Measurements from ENCODE around the gene JAG2.

JAG2 gene

DNA sequence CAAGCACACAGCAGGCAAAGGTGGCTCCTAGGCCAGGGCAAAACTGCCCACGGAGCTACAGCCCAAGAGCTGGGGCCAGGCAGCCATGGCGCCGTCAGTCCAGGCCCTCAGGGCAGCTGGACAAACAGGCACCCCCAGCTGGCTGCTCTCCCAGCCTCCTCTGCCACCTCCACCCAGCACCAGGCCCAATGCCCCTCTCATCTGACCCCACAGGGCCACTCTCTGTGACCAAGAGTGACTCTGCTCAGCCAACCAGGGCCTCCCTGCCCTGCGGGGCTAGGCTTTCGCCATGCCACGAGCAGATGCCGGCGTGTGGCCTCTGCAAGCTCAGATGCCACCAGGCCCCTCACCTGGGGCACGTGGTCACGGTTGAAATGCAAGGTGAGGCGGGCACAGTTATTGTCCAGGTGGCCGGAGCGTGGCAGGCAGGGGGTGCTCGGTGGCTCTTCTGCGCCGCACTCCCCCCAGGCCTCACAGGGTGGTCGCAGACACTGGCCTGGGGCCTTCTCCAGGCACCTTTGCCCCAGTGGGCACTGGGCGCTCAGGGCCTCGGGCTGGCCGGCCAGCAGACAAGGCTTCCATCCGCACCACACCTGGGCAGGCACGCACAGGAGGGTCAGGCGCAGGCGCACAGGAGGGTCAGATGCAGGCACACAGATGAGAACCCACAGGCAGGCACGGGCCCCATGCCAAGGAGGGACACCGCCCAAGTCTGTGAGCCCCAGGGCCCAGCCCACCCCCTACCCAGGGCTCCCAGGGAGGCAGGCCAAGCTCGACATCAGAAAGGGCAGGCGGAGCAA lies 23.0 kb downstream of the JAG2 start:
- Histone ChIP-seq H3K9ac (ENCODE audit: low read length) (no peak overlapping the region), H3K27ac (ENCODE audit: low read depth, low read length, poor library complexity, severe bottlenecking) (no peak overlapping the region), H3K36me3 (ENCODE audit: insufficient read depth, low read length) (no peaks in the 10 kb centered on the region)

DNA sequence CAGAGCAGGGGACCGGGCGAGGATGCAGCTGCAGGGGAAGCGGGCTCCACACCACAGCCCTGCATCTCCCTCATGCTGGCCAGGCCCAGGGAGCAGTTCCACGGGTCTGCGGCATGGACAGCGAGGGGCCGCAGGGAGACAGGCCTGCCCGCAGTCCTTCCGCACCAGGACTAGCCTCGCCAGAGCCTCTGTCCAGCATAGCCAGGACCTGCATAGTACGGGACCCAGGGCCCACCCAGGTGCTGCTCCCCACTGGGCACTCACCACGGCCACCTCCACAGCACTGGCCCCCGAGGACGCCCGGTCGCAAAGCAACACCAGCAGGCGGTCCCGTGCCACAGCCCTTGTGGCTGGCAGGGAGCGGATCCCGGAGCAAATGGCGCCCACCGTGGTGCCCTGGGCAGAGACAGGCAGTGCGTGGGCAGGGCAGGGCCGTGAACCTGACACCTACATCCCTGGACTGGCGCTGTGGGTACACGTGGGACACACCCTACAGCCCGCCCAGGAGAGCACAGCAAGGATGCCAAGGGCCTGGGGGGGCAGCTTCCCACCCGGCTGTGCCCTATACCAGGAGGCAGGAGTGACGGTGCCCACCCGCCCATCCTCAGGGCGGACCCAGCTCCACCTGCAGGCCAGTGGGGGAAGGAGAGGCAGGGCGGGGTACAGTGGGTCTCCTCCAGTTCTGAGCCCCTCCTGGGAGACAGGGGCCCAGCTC lies 23.8 kb downstream of the JAG2 start:
- H3K27me3 ChIP-seq (ENCODE audit: insufficient read depth, low read length): peaks cover 7% of the 10 kb centered on the region; the same call in 1 of the 2 replicates
- no peaks in the 10 kb centered on the region for H4K20me1 ChIP-seq (ENCODE audit: insufficient read depth, low read length)
- H3K4me1 ChIP-seq (ENCODE audit: insufficient read depth, low read length, severe bottlenecking): no peaks in the 10 kb centered on the region
- H3K9me2 ChIP-seq (ENCODE audit: low read depth, low read length): no peaks in the 10 kb centered on the region
- H3K36me3 ChIP-seq (ENCODE audit: insufficient read depth, low read length): no peaks in the 10 kb centered on the region
- H3K27ac ChIP-seq (ENCODE audit: low read depth, low read length, poor library complexity, severe bottlenecking): no peak overlapping the region
- H3K4me2 ChIP-seq (ENCODE audit: low read length): no peak overlapping the region
- H3F3A ChIP-seq (ENCODE audit: insufficient read depth, low read length): no peaks in the 10 kb centered on the region
- H3K9me3 ChIP-seq (ENCODE audit: low read length): peaks cover 8% of the 10 kb centered on the region
- H3K79me2 ChIP-seq (ENCODE audit: insufficient read depth, low read length): no peaks in the 10 kb centered on the region
- H3K4me3 ChIP-seq (ENCODE audit: low read depth, low read length, poor library complexity, severe bottlenecking): no peak overlapping the region
- no peak overlapping the region for H2AFZ ChIP-seq (ENCODE audit: low read length)
- no peak overlapping the region for H3K9ac ChIP-seq (ENCODE audit: low read length)
- no peak for TF ChIP-seq EZH2 (IDR thresholded peaks at IDR 0.05; ENCODE audit: borderline replicate concordance, low read length)
- TF ChIP-seq, protein P1, sequence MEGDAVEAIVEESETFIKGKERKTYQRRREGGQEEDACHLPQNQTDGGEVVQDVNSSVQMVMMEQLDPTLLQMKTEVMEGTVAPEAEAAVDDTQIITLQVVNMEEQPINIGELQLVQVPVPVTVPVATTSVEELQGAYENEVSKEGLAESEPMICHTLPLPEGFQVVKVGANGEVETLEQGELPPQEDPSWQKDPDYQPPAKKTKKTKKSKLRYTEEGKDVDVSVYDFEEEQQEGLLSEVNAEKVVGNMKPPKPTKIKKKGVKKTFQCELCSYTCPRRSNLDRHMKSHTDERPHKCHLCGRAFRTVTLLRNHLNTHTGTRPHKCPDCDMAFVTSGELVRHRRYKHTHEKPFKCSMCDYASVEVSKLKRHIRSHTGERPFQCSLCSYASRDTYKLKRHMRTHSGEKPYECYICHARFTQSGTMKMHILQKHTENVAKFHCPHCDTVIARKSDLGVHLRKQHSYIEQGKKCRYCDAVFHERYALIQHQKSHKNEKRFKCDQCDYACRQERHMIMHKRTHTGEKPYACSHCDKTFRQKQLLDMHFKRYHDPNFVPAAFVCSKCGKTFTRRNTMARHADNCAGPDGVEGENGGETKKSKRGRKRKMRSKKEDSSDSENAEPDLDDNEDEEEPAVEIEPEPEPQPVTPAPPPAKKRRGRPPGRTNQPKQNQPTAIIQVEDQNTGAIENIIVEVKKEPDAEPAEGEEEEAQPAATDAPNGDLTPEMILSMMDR (IDR thresholded peaks at IDR 0.05; ENCODE audit: low read length): no peak; the same call in 1 of the 2 replicates

More for the DNA sequence above, 23.0 kb downstream of the JAG2 start:
- peaks cover under 1% of the 10 kb centered on the region; the same call in 1 of the 2 replicates for H3K9me3 ChIP-seq (ENCODE audit: low read length)
- H3K79me2 ChIP-seq (ENCODE audit: insufficient read depth, low read length): no peaks in the 10 kb centered on the region
- no peak overlapping the region for H3K4me3 ChIP-seq (ENCODE audit: low read depth, low read length, poor library complexity, severe bottlenecking)
- TF ChIP-seq, protein P1 (IDR thresholded peaks at IDR 0.05; ENCODE audit: low read length): no peak
- no peak for TF ChIP-seq EZH2 (IDR thresholded peaks at IDR 0.05; ENCODE audit: borderline replicate concordance, low read length)
- H3K9me2 ChIP-seq (ENCODE audit: low read depth, low read length): no peaks in the 10 kb centered on the region
- H3K4me2 ChIP-seq (ENCODE audit: low read length): no peak overlapping the region
- no peak overlapping the region for H2AFZ ChIP-seq (ENCODE audit: low read length)
- H3F3A ChIP-seq (ENCODE audit: insufficient read depth, low read length): no peaks in the 10 kb centered on the region
- no peaks in the 10 kb centered on the region for H3K4me1 ChIP-seq (ENCODE audit: insufficient read depth, low read length, severe bottlenecking)
- H3K27me3 ChIP-seq (ENCODE audit: insufficient read depth, low read length): peaks cover 4% of the 10 kb centered on the region; the same call in 1 of the 2 replicates
- no peaks in the 10 kb centered on the region for H4K20me1 ChIP-seq (ENCODE audit: insufficient read depth, low read length)

DNA sequence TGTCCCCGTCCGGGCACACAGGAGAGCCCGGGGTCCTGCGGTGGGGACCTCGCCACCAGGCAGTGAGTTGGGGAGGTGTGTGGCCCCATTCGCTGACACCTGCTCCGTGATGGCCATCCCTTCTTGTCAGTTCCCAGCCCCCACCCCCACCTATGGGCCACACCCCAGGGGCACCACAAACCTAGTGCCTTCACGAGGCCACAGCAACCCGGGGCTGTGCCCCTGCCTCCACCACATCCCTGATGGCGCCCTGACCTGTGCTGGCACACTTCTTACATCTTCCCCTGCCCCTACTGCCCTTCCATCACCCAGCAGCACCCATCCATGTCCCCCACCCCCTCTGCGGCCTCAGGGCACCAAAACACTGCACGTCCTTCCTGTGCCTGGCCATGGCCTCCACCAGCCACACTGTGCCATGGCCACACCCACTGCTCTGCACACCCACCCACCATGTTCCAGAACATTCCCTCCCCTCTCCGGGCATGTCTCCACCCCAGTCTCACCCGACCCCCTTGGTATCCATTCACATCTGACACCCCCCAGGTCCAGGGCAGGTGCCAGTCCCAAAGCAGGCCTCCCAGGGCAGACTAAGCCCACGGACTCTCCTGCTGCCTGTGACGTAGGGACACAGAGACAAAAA lies 24.4 kb downstream of the JAG2 start:
- Histone ChIP-seq H3F3A (ENCODE audit: insufficient read depth, low read length) (no peaks in the 10 kb centered on the region), H3K9me3 (ENCODE audit: low read length) (peaks cover 13% of the 10 kb centered on the region), H3K4me1 (ENCODE audit: insufficient read depth, low read length, severe bottlenecking) (no peaks in the 10 kb centered on the region), H2AFZ (ENCODE audit: low read length) (no peak overlapping the region), H4K20me1 (ENCODE audit: insufficient read depth, low read length) (no peaks in the 10 kb centered on the region), H3K27me3 (ENCODE audit: insufficient read depth, low read length) (peaks cover 7% of the 10 kb centered on the region; the same call in 1 of the 2 replicates), H3K4me2 (ENCODE audit: low read length) (no peak overlapping the region), H3K9ac (ENCODE audit: low read length) (no peak overlapping the region), H3K27ac (ENCODE audit: low read depth, low read length, poor library complexity, severe bottlenecking) (no peak overlapping the region), H3K36me3 (ENCODE audit: insufficient read depth, low read length) (no peaks in the 10 kb centered on the region), H3K9me2 (ENCODE audit: low read depth, low read length) (no peaks in the 10 kb centered on the region), H3K79me2 (ENCODE audit: insufficient read depth, low read length) (no peaks in the 10 kb centered on the region), H3K4me3 (ENCODE audit: low read depth, low read length, poor library complexity, severe bottlenecking) (no peak overlapping the region)
- TF ChIP-seq EZH2 (IDR thresholded peaks at IDR 0.05; ENCODE audit: borderline replicate concordance, low read length): no peak
- TF ChIP-seq, protein P1 (IDR thresholded peaks at IDR 0.05; ENCODE audit: low read length): no peak
